Measurements from ENCODE around the gene DYNC1H1. TPM values are rescaled to one million over a fixed set of nuclear protein-coding genes. Genes with fewer than 3 reads are reported as not detected.

The DYNC1H1 gene
- total RNA-seq, 4 donors from 2014 or later, result 546 to 624 (median 593) TPM

GRCh38 chr14:102020058-102020971 lies 55.9 kb downstream of the DYNC1H1 start:
- DNase-seq (ENCODE audit: low spot score in 2 of 2), result no peak
- WGBS, 2 donors, result 88 to 91% methylated on average over 13 of the region's 13 CpGs
- intact Hi-C loops (cut with DNase I; ENCODE audit: low total_unique reads), result no loop called here
- TF ChIP-seq, protein P1, sequence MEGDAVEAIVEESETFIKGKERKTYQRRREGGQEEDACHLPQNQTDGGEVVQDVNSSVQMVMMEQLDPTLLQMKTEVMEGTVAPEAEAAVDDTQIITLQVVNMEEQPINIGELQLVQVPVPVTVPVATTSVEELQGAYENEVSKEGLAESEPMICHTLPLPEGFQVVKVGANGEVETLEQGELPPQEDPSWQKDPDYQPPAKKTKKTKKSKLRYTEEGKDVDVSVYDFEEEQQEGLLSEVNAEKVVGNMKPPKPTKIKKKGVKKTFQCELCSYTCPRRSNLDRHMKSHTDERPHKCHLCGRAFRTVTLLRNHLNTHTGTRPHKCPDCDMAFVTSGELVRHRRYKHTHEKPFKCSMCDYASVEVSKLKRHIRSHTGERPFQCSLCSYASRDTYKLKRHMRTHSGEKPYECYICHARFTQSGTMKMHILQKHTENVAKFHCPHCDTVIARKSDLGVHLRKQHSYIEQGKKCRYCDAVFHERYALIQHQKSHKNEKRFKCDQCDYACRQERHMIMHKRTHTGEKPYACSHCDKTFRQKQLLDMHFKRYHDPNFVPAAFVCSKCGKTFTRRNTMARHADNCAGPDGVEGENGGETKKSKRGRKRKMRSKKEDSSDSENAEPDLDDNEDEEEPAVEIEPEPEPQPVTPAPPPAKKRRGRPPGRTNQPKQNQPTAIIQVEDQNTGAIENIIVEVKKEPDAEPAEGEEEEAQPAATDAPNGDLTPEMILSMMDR (IDR thresholded peaks at IDR 0.05), result no peak
- no peak for TF ChIP-seq POLR2A (IDR thresholded peaks at IDR 0.05)
- no peak overlapping the region for H3K4me3 ChIP-seq (ENCODE audit: low read depth, poor library complexity, severe bottlenecking)

DNA sequence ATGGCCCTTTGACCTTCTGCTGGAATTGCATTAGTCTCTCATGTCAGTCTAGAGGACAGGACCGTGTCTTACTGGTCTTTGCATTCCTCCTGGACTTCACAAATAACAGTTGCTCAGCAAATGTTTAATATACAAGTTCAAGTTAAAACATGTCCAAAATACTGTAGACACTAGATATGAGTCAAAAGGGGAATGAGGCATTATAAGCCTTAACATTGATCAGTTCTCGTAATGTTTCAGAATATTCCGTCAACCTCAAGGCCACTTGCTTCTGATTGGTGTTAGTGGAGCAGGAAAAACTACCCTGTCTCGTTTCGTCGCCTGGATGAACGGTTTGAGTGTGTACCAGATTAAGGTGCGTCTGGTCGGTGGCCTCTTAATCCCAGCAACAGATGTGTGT lies 62.6 kb downstream of the DYNC1H1 start:
- WGBS, 2 donors, result 85 to 88% methylated on average over 9 of the region's 9 CpGs
- intact Hi-C loops (cut with DNase I; ENCODE audit: low total_unique reads), result no loop called here

DNA sequence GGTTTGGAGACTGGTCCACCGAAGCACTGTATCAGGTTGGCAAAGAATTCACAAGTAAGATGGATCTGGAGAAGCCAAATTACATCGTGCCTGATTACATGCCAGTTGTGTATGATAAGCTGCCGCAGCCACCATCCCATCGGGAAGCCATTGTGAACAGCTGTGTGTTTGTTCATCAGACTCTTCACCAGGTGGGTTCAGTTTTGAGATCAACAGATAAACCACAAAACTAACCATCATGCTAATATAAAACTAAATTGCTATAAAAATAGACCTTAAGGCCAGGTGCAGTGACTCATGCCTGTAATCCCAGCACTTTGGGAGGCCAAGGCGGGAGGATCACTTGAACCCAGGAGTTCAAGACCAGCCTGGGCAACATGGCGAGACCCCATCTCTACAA lies 63.6 kb downstream of the DYNC1H1 start:
- WGBS, 2 donors, result 90 to 94% methylated on average over 6 of the region's 6 CpGs
- TF ChIP-seq, protein P1 (IDR thresholded peaks at IDR 0.05), result no peak
- TF ChIP-seq POLR2A (IDR thresholded peaks at IDR 0.05), result no peak
- no peak for DNase-seq (ENCODE audit: low spot score in 2 of 2)
- intact Hi-C loops (cut with DNase I; ENCODE audit: low total_unique reads), result no loop called here
- no peak overlapping the region for H3K4me3 ChIP-seq (ENCODE audit: low read depth, poor library complexity, severe bottlenecking)

More for the DNA sequence above, 62.6 kb downstream of the DYNC1H1 start:
- TF ChIP-seq POLR2A (IDR thresholded peaks at IDR 0.05), result no peak
- TF ChIP-seq, protein P1 (IDR thresholded peaks at IDR 0.05), result no peak
- no peak for DNase-seq (ENCODE audit: low spot score in 2 of 2)
- no peak overlapping the region for H3K4me3 ChIP-seq (ENCODE audit: low read depth, poor library complexity, severe bottlenecking)

DNA sequence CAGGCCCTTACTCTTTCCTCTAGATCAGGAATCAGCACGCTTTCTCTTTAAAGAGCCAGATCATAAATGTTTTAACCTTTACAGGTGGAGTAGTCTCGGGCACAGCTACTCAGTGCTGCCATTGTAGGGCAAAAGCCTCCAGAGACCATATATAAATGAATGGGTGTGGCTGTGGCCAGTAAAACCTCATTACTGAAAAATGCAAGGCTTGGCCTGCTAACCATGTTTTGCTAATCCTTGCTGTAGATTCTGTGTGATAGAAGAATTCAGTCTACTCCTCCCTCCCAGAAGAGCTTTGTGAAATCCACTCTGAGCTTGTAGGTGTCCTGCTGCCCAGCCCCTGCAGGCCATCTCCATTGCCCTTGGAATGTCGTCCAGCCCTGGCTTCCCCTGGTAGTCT lies 64.4 kb downstream of the DYNC1H1 start:
- TF ChIP-seq, protein P1 (IDR thresholded peaks at IDR 0.05), result no peak
- TF ChIP-seq POLR2A (IDR thresholded peaks at IDR 0.05), result no peak
- H3K4me3 ChIP-seq (ENCODE audit: low read depth, poor library complexity, severe bottlenecking), result no peak overlapping the region
- WGBS, 2 donors, result 50 to 70% methylated on average over 3 of the region's 3 CpGs
- intact Hi-C loops (cut with DNase I; ENCODE audit: low total_unique reads), result no loop called here
- DNase-seq (ENCODE audit: low spot score in 2 of 2), result no peak

GRCh38 chr14:102029956-102030355 lies 65.6 kb downstream of the DYNC1H1 start:
- TF ChIP-seq POLR2A (IDR thresholded peaks at IDR 0.05), result no peak
- TF ChIP-seq, protein P1 (IDR thresholded peaks at IDR 0.05), result no peak

More at GRCh38 chr14:102029956-102030355, 65.6 kb downstream of the DYNC1H1 start:
- H3K4me3 ChIP-seq (ENCODE audit: low read depth, poor library complexity, severe bottlenecking), result no peak overlapping the region
- intact Hi-C loops (cut with DNase I; ENCODE audit: low total_unique reads), result no loop called here
- no peak for DNase-seq (ENCODE audit: low spot score in 2 of 2)
- WGBS, 2 donors, result 64 to 82% methylated on average over 2 of the region's 2 CpGs

All from lower leg skin (tissue), 4 donors.